Measurements from ENCODE around the gene ARL8B.

DNA sequence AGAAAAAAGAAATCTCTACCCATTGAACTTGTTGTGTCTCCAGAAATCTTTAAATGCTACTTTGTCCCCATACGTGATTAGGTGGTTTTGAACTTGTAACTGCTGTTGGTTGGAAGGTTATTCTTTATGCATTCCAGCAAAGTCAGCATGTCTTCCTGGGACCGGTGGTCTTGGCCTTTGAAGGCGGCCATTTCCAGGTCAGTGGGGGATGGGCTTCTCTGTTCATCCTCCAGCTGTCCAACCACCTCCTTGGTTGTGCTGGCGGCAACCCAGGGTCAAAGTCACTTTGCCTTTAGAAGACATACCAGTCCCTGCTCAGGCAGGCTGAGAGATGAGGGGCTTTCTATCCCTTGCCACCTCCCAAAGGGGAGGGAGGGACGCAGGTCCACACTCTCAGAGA is 37.9 kb upstream of the ARL8B start:
- TF ChIP-seq, protein P1, sequence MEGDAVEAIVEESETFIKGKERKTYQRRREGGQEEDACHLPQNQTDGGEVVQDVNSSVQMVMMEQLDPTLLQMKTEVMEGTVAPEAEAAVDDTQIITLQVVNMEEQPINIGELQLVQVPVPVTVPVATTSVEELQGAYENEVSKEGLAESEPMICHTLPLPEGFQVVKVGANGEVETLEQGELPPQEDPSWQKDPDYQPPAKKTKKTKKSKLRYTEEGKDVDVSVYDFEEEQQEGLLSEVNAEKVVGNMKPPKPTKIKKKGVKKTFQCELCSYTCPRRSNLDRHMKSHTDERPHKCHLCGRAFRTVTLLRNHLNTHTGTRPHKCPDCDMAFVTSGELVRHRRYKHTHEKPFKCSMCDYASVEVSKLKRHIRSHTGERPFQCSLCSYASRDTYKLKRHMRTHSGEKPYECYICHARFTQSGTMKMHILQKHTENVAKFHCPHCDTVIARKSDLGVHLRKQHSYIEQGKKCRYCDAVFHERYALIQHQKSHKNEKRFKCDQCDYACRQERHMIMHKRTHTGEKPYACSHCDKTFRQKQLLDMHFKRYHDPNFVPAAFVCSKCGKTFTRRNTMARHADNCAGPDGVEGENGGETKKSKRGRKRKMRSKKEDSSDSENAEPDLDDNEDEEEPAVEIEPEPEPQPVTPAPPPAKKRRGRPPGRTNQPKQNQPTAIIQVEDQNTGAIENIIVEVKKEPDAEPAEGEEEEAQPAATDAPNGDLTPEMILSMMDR (IDR thresholded peaks at IDR 0.05): no peak
- no peak for TF ChIP-seq POLR2A (IDR thresholded peaks at IDR 0.05)
